Nephron progenitor cell (in vitro differentiated cells): ENCODE measurements around the gene ABI3.

Experiments
- DNase-seq: peaks from one replicate; pipeline ENCODE4 v3.0.0; 2021
- H3K27ac Mint-ChIP-seq: 2 replicates; pipeline ENCODE4 v1.8.0; 2021; ENCODE audit warnings: mild to moderate bottlenecking, moderate library complexity, mixed read lengths
- H3K27me3 Mint-ChIP-seq: 2 replicates; pipeline ENCODE4 v1.8.0; 2021; ENCODE audit warnings: mild to moderate bottlenecking, low read depth, mixed read lengths; ENCODE audit not compliant: poor library complexity
- H3K36me3 Mint-ChIP-seq: 2 replicates; pipeline ENCODE4 v1.8.0; 2021; ENCODE audit warnings: low read depth, mixed read lengths
- H3K4me1 Mint-ChIP-seq: 2 replicates; pipeline ENCODE4 v1.8.0; 2021; ENCODE audit warnings: mixed read lengths
- H3K4me3 Mint-ChIP-seq: 2 replicates; pipeline ENCODE4 v1.8.0; 2021; ENCODE audit warnings: mild to moderate bottlenecking, moderate library complexity, mixed read lengths
- H3K9me3 Mint-ChIP-seq: 2 replicates; pipeline ENCODE4 v1.8.0; 2021; ENCODE audit warnings: mild to moderate bottlenecking, moderate library complexity, mixed read lengths
- TF ChIP-seq, protein P1 (sequence below): fragments of 200-600 bp; sonication (generic); IDR thresholded peaks from 2 replicates; pipeline ENCODE4 v1.5.0; 2021; ENCODE audit warnings: antibody characterized with exemption

The ABI3 gene

DNA sequence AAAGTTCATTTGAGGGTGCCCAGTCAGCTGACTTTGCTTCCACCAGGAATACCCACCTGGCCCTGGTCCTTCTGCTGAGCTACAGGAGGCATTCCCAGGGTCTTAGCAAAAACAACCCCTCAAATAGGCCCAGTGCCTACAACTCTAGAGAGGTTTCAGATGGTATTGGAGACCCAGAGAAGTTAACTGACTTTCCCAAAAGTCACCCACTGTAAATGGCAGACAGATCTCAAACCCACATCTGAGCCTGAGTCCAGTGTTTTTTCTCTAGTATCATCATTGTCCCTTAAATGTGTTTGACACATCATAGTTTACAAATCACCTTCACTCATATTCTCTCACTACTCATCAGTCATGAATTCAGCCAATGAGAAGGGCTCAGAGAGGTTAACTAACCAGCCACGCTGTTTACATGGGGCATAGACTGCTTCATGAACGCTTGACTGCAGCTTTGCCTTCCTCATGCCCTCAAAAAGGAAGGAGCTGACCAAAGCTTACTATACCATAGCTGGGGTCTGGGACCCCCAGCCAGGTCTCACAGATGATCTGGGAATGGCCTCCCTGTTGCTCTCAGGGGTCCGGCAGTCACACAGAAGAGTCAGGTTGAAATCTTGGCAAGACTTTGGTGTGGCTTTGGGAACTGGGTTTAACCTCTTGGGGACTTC lies 16.4 kb downstream of the ABI3 start:
- no peak overlapping the region for H3K4me3 Mint-ChIP-seq
- peaks cover 35% of the 10 kb centered on the region for H3K4me1 Mint-ChIP-seq
- no peak for DNase-seq
- no peaks in the 10 kb centered on the region for H3K9me3 Mint-ChIP-seq
- H3K27ac Mint-ChIP-seq = no peak overlapping the region
- TF ChIP-seq, protein P1, sequence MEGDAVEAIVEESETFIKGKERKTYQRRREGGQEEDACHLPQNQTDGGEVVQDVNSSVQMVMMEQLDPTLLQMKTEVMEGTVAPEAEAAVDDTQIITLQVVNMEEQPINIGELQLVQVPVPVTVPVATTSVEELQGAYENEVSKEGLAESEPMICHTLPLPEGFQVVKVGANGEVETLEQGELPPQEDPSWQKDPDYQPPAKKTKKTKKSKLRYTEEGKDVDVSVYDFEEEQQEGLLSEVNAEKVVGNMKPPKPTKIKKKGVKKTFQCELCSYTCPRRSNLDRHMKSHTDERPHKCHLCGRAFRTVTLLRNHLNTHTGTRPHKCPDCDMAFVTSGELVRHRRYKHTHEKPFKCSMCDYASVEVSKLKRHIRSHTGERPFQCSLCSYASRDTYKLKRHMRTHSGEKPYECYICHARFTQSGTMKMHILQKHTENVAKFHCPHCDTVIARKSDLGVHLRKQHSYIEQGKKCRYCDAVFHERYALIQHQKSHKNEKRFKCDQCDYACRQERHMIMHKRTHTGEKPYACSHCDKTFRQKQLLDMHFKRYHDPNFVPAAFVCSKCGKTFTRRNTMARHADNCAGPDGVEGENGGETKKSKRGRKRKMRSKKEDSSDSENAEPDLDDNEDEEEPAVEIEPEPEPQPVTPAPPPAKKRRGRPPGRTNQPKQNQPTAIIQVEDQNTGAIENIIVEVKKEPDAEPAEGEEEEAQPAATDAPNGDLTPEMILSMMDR = no peak
- no peaks in the 10 kb centered on the region for H3K36me3 Mint-ChIP-seq
- peaks cover 81% of the 10 kb centered on the region for H3K27me3 Mint-ChIP-seq

DNA sequence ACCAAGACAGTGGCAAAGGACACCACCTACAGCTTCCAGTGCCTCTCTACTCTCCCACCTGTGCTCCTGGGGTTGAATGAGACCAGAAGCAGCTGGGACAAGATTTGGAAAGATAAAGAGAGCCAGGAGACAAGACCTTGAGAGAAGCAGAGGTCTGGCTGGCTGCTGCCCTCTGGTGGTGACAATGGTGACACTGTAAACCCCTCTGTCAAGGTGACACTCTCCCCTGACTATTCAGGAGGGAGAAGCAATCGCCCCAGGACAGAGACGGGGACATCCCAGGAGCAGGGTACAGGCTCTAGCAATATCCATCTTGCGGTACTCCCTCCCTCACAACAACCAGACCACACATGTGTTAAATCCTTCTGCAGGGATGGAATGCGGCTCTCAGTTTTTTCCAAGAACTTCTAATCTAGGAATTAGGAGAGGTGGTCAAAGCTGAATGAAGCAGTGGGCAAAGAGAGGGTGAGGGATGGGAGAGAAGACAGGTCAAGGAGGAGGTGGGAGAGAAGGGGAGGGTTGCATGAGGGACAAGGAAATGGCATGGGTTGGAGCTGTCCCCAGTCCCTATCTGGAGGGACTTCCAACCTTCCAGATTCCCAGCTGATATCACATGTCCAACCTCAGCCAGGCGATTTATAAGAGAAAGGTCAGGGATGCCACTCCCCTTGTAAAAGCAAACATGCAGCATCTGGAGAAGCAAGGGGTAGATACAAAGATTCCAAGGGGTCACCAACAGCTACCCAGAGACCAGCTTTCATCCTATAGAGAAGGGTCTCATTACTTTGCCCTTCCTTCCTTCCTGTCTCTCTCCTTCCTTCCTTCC lies 17.1 kb downstream of the ABI3 start:
- H3K4me3 Mint-ChIP-seq = peak overlapping the region; percentile 33
- TF ChIP-seq, protein P1 = peak; percentile 81
- H3K36me3 Mint-ChIP-seq = no peaks in the 10 kb centered on the region
- H3K27me3 Mint-ChIP-seq = peaks cover 76% of the 10 kb centered on the region
- no peaks in the 10 kb centered on the region for H3K9me3 Mint-ChIP-seq
- H3K4me1 Mint-ChIP-seq = peaks cover 35% of the 10 kb centered on the region
- H3K27ac Mint-ChIP-seq = no peak overlapping the region
- DNase-seq = peak; percentile 86

DNA sequence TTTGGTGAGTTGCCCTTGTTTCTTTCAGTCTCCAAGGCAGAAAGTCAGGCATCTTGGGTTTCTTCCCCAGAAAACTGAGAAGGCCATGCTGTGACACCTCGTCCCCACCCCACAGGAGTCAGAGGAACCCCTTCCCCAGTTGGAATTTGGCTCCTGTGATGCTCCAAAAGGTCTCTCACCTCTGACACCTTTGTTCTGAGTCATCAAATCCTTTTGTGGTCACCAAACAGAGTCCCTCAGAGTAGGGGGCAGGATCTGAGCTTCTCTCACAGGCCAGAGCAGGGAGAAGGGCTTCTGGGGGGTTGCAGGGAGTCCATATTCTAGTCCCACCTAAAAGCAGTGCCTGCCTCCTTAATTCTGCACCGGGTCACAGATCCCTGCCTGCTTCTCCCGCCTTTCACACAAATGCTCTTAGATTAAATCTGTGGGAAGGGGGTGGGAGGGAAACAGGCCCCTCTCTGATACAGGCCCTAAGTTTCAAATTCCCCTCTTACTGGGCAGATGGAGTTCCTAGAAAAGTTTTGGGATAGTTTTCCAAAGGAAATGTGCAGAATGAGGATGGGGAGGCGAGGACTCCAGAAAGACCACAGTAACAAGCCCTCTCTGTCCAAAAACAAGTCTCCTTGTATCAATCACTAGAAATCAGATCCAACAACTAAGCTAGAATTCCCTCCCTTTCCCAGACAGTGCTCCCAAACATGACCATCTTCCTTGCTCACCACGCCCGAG lies 18.7 kb downstream of the ABI3 start:
- peaks cover 63% of the 10 kb centered on the region for H3K27me3 Mint-ChIP-seq
- peak overlapping the region; percentile 74 for H3K4me3 Mint-ChIP-seq
- H3K27ac Mint-ChIP-seq = no peak overlapping the region
- DNase-seq = no peak
- no peaks in the 10 kb centered on the region for H3K9me3 Mint-ChIP-seq
- H3K36me3 Mint-ChIP-seq = no peaks in the 10 kb centered on the region
- TF ChIP-seq, protein P1 = no peak
- H3K4me1 Mint-ChIP-seq = peaks cover 28% of the 10 kb centered on the region

DNA sequence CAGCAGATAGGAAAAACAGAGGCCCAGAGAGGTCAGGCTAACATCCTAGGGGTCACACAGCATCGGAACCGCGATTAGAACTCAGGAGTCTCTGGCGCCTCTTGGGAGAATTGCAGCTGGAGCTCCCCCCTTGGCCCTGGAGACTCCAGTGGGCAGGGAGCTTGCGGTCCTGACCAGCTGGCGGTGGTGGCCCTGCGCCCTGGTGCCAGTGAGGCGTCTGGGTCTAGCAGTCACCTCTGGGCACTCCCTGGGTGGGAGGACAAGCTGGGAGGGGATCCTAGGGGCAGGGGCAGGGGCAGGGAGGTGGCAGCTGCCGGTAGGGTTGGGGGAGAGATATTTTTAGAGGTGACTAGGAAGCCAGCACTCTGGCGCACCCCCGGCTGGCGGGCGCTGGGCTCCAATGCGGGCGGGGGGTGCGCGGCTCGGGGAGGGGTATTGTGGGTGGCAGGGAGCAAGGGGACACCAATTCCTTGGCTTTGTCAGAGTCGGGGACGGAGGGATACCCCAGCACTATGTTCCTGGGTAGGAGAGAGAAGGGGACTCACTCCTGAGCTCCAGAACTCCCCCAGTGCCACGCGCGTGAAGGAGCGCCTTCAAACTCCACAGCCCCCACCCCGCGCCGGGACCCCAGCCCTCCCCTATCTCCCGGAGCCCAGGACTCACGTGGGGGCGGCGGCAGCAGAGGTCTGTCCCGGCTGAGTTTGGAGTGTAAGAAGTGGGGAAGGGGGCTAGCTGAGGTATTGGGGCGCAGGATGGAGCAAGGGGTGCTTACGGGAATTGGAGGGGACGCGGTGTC lies 19.5 kb downstream of the ABI3 start:
- Mint-ChIP-seq H3K27me3 (peaks cover 61% of the 10 kb centered on the region), H3K4me3 (peak overlapping the region; percentile 82), H3K27ac (no peak overlapping the region), H3K36me3 (no peaks in the 10 kb centered on the region), H3K4me1 (peaks cover 28% of the 10 kb centered on the region), H3K9me3 (no peaks in the 10 kb centered on the region)
- TF ChIP-seq, protein P1 = no peak
- DNase-seq = peak; percentile 26

DNA sequence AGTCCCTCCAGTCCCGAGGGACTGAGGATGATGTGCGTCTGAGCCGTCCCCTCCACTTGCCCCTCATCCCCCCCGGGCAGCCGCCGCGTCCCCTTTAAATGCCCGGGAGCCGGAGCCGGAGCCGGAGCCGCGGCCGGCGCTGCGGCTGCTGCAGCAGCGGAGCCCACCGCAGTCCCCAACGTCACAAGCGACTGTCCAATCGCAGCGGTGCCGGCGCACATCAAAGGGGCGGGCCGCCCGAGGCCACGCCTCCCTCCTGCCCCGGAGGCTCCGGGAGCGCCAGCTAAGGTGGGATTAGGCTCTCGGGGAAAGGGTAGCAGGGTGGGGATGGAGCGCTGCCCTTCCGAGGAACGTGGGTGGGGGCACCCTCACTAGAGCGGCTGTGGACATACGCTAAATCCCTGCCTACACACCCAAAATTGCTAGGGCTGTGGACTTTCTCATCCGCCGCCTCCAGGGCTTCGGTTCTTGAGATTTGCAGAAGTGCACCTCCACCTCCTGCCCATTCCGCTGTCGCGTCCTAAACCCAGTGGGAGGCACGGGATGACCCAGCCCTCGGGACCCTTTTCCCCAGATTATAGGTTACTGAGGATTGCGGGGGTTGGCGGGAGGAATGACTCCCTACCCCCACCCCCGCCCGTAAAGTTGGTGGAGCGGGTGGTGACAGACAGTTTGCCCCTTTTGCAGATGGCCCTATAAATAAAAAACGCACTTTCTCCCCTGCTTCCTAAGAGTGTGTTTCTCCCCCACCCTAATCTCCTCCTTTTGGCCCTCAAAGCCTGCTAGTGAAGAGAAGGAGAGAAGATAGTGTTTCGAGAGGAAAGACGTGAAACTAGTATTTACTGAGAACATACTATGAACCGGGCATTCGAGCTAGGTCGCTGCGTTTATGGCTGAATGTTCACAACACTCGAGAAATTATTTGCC lies 20.4 kb downstream of the ABI3 start, which contains the start of gene PHOSPHO1:
Gene PHOSPHO1 (minus strand): TSS at position 152 of the 927 bp plus-strand sequence. CDS start 4,096 bp downstream, outside the sequence.
- TF ChIP-seq, protein P1 = no peak
- H3K27me3 Mint-ChIP-seq = peaks cover 52% of the 10 kb centered on the region

More for the DNA sequence above, 20.4 kb downstream of the ABI3 start, which contains the start of gene PHOSPHO1:
- no peaks in the 10 kb centered on the region for H3K36me3 Mint-ChIP-seq
- peak; percentile 96 for DNase-seq
- H3K27ac Mint-ChIP-seq = no peak within 1 kb of the TSS
- H3K4me1 Mint-ChIP-seq = peaks cover 28% of the 10 kb centered on the region
- H3K4me3 Mint-ChIP-seq = peak within 1 kb of the TSS; percentile 82
- H3K9me3 Mint-ChIP-seq = no peaks in the 10 kb centered on the region
